ENCODE data around the gene CTBP2. TPM values are rescaled to one million over a fixed set of nuclear protein-coding genes. Genes with fewer than 3 reads are reported as not detected.
A peak's percentile ranks its signal among the peaks of the same experiment; 100 is the strongest.

CTBP2 gene
- total and polyA plus RNA-seq, 2 donors from 2014 or later: 33.1 to 111 TPM

DNA sequence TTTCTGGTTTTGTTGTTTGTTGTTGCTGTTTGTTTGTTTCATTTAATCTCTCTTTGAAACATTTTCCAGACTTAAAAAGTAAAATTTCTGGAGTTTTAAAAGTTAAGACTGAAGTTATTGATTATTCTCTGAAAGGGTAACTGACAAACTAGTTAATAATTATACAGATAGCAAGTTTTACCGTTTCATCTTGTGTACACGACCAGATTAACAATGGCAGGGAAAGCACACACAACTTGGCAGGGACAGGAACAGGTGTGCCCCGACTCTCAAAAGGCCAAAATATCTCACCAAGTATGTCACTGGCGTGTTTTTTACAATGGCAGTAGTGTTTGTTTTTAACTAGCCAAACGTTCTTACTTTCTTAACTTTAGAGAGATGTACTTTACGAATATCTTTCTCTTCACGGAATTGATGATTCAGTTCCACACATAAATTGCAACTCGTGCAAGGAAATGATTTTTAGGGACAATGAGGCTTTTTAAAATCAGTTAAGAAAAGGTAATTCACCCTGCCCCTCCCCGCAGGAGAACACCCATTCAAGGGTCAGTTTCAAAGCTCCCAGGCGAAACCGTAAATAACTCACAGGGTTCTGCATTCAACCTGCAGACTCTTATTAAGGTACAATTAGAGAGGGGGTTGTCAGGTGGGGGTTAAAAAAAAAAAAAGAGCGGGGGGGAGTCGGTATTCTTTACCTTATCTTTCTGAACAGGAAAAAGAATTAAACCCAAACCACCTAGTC, 3.5 kb downstream of the CTBP2 start:
- TF ChIP-seq, protein P1, sequence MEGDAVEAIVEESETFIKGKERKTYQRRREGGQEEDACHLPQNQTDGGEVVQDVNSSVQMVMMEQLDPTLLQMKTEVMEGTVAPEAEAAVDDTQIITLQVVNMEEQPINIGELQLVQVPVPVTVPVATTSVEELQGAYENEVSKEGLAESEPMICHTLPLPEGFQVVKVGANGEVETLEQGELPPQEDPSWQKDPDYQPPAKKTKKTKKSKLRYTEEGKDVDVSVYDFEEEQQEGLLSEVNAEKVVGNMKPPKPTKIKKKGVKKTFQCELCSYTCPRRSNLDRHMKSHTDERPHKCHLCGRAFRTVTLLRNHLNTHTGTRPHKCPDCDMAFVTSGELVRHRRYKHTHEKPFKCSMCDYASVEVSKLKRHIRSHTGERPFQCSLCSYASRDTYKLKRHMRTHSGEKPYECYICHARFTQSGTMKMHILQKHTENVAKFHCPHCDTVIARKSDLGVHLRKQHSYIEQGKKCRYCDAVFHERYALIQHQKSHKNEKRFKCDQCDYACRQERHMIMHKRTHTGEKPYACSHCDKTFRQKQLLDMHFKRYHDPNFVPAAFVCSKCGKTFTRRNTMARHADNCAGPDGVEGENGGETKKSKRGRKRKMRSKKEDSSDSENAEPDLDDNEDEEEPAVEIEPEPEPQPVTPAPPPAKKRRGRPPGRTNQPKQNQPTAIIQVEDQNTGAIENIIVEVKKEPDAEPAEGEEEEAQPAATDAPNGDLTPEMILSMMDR (IDR thresholded peaks at IDR 0.05; ENCODE audit: borderline replicate concordance, extremely low read depth, insufficient read depth): no peak
- Histone ChIP-seq H3K27ac (ENCODE audit: low read depth in 2 of 2, low read length in 2 of 2) (peak overlapping the region; percentile 68 to 94), H3K9ac (ENCODE audit: low read length in 3 of 3) (peak overlapping the region in 2 of 3 donors; percentile 39 to 76), H3K36me3 (ENCODE audit: control insufficient read depth in 2 of 3, insufficient read depth in 3 of 3, low read length in 3 of 3) (no peaks in the 10 kb centered on the region), H3K9me3 (ENCODE audit: control insufficient read depth in 2 of 3, insufficient read depth in 1 of 3, low read length in 3 of 3) (no peaks in the 10 kb centered on the region), H3K4me1 (ENCODE audit: control insufficient read depth in 2 of 3, insufficient read depth in 2 of 3, low read depth in 1 of 3, low read length in 3 of 3) (peaks cover 10 to 47% (median 34%) of the 10 kb centered on the region in 3 donors), H3K4me3 (ENCODE audit: low read length in 3 of 3) (peak overlapping the region; percentile 19 to 71 (median 67)), H3K27me3 (ENCODE audit: control insufficient read depth, insufficient read depth, low read length) (no peaks in the 10 kb centered on the region)
- intact Hi-C loops (cut with DNase I): no loop called here
- FAIRE-seq (peak; percentile 21), DNase-seq (peak in 2 of 5 donors; percentile 28 to 60)

DNA sequence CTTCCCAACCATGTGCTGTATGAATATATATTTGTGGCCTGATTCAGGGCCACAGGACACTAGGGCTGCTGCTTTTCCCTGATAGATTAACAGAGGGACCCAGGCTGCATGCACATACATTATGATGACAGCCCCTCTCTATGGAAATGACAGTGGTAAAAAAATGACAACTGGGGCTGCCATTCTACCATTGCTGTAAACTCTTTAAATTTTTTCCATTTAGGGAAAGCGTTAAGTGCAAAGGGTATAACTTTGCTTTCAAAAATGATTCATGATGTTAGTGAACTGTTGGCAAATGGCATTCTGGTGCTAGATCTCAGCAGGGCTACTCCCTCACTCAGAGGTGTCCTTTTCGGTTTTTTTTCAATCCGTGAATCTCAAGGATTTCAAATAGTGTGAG, 4.2 kb downstream of the CTBP2 start:
- TF ChIP-seq, protein P1 (IDR thresholded peaks at IDR 0.05; ENCODE audit: borderline replicate concordance, extremely low read depth, insufficient read depth): no peak
- Histone ChIP-seq H3K9ac (ENCODE audit: low read length in 3 of 3) (peak overlapping the region in 2 of 3 donors; percentile 45 to 76), H3K4me1 (ENCODE audit: control insufficient read depth in 2 of 3, insufficient read depth in 2 of 3, low read depth in 1 of 3, low read length in 3 of 3) (peaks cover 10 to 47% (median 35%) of the 10 kb centered on the region in 3 donors), H3K27ac (ENCODE audit: low read depth in 2 of 2, low read length in 2 of 2) (peak overlapping the region; percentile 37 to 38), H3K36me3 (ENCODE audit: control insufficient read depth in 2 of 3, insufficient read depth in 3 of 3, low read length in 3 of 3) (no peaks in the 10 kb centered on the region), H3K4me3 (ENCODE audit: low read length in 3 of 3) (peak overlapping the region in 1 of 3 donors; percentile 67), H3K27me3 (ENCODE audit: control insufficient read depth, insufficient read depth, low read length) (no peaks in the 10 kb centered on the region), H3K9me3 (ENCODE audit: control insufficient read depth in 2 of 3, insufficient read depth in 1 of 3, low read length in 3 of 3) (no peaks in the 10 kb centered on the region)
- FAIRE-seq (no peak), DNase-seq (peak in 2 of 5 donors; percentile 22 to 50)
- intact Hi-C loops (cut with DNase I): no loop called here

DNA sequence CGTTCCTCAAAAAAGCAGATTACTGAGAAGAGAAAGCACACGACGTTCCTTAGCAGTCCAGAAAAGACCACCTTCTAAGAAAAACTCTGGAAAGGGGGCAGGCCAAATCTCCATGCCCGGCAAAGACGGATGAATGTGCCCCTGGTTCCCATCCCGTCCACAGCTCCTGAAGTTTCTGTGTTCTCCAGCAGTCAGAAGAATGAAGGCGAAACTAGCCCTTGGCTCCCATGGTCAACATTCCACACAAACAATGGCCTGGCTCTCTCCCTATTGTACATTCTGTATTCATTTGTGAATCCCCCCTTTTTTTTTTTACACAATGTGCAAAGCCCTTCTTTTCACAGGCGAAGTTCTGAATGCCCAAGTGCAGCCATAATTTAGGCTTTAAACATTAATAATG, 5.3 kb downstream of the CTBP2 start:
- Histone ChIP-seq H3K9ac (ENCODE audit: low read length in 3 of 3) (peak overlapping the region; percentile 3 to 21 (median 7)), H3K9me3 (ENCODE audit: control insufficient read depth in 2 of 3, insufficient read depth in 1 of 3, low read length in 3 of 3) (no peaks in the 10 kb centered on the region), H3K36me3 (ENCODE audit: control insufficient read depth in 2 of 3, insufficient read depth in 3 of 3, low read length in 3 of 3) (no peaks in the 10 kb centered on the region), H3K27me3 (ENCODE audit: control insufficient read depth, insufficient read depth, low read length) (no peaks in the 10 kb centered on the region), H3K4me3 (ENCODE audit: low read length in 3 of 3) (peak overlapping the region in 1 of 3 donors; percentile 31), H3K27ac (ENCODE audit: low read depth in 2 of 2, low read length in 2 of 2) (peak overlapping the region; percentile 87 to 92), H3K4me1 (ENCODE audit: control insufficient read depth in 2 of 3, insufficient read depth in 2 of 3, low read depth in 1 of 3, low read length in 3 of 3) (peaks cover 12 to 54% (median 46%) of the 10 kb centered on the region in 3 donors)
- no peak for DNase-seq
- intact Hi-C loops (cut with DNase I): no loop called here
- FAIRE-seq: no peak
- TF ChIP-seq, protein P1 (IDR thresholded peaks at IDR 0.05; ENCODE audit: borderline replicate concordance, extremely low read depth, insufficient read depth): no peak

All from kidney (tissue), 14 donors.